ENCODE results near the gene IFITM1. TPM values are rescaled to one million over a fixed set of nuclear protein-coding genes. Genes with fewer than 3 reads are reported as not detected.

The IFITM1 gene
- total and polyA plus RNA-seq, 2 of the 13 experiments (the other 11 are each of a cell fraction or from before 2014, with no cell fraction given) = 0.38 to 11.1 TPM

DNA sequence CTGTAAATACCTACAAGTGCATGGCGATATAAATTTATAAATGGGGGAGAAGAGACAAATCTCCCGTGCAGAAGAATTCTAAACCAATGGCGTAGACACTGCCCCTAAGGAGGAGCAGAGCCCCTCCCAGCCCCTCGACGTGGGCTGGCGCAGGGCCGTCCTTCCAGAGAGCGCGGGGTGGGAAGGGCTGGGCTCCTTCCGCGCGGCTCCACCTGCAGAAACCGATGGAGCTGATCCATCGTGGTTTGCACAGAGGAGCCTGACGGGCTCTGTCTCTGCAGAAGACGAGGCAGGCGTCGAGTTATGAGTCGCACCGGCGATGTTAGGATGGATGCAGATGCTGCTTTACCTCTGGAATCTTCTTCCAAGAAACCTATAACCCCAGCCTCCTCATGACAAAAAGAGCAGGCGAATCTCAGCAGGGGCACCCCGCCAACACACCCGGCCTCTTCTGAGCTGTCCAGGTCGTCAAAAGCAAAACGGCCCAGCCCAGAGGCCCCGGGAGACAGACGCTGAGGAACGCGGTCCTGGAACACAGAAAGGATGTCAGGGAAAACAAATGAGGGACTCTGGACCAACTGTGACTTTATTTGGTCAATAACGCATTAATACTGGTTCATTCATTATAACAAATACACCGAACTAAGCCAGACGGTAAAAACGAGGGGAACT, 44.4 kb downstream of the IFITM1 start:
- CTCF ChIA-PET (ENCODE audit: low intra/inter-chr PET ratio, low total read pairs) = no interaction called here
- TF ChIP-seq AGO1 (IDR thresholded peaks at IDR 0.05; ENCODE audit: low read depth, low read length, poor library complexity, severe bottlenecking) = peak; percentile 47
- TF ChIP-seq ZXDC (CRISPR knock-in tag; IDR thresholded peaks at IDR 0.05) = no peak
- ATAC-seq = no peak

GRCh38 chr11:359181-359714, 45.4 kb downstream of the IFITM1 start:
- DNase-seq (ENCODE audit: low spot score) (no peak), FAIRE-seq (no peak), ATAC-seq (no peak)
- no peaks in the 10 kb centered on the region for H4K20me1 ChIP-seq (ENCODE audit: insufficient read depth, low read length)
- H2AFZ ChIP-seq (ENCODE audit: low read length) = no peak overlapping the region
- H3K9me3 ChIP-seq (ENCODE audit: low read length) = peaks cover 9% of the 10 kb centered on the region
- H3K4me1 ChIP-seq (ENCODE audit: insufficient read depth, low read length) = peaks cover 29% of the 10 kb centered on the region
- intact Hi-C loops (cut with micrococcal nuclease; ENCODE audit: unreplicated experiment) = loop anchor here (5.0 kb wide), 1 partner anchor 52 kb away; the partner anchor contains the start of gene IFITM2
- in situ Hi-C loops (cut with HindIII; ENCODE audit: extremely low pct_ligation_motif_present, low pct_unique_long_range_greater_than_20kb) = no loop called here
- H3K27me3 ChIP-seq (ENCODE audit: control insufficient read depth in 1 of 2, insufficient read depth in 2 of 2, low read length in 2 of 2) = peaks cover 3 to 6% of the 10 kb centered on the region in 2 experiments; a peak in 3 of 5 replicates
- H3K27ac ChIP-seq (ENCODE audit: extremely low read length, insufficient read depth, low read length) = no peak overlapping the region
- BruUV-seq (replicated peaks) = no TSS peak
- H3K4me3 ChIP-seq (replicated peaks in 1 of 3; ENCODE audit: insufficient read depth in 1 of 3, low read depth in 2 of 3, low read length in 3 of 3) = no peak overlapping the region
- no peaks in the 10 kb centered on the region for H3K79me2 ChIP-seq (ENCODE audit: insufficient read depth, low read length)
- ChIA-PET POLR2A (no interaction called here), CTCF (ENCODE audit: low intra/inter-chr PET ratio, low total read pairs) (no interaction called here)
- 16% methylated on average over 4 of the region's 5 CpGs for WGBS (ENCODE audit: low lambda C conversion rate)
- H3K4me2 ChIP-seq (ENCODE audit: low read depth, low read length) = no peak overlapping the region
- no peak overlapping the region for H3K9ac ChIP-seq (ENCODE audit: insufficient read depth, low read depth, low read length)
- H3K36me3 ChIP-seq (replicated peaks in 1 of 2; ENCODE audit: control insufficient read depth in 1 of 2, insufficient read depth in 2 of 2, low read length in 2 of 2) = no peaks in the 10 kb centered on the region
- no peak for TF ChIP-seq NFRKB (IDR thresholded peaks at IDR 0.05)
- no peak for TF ChIP-seq ZNF256 (CRISPR knock-in tag; conservative IDR thresholded peaks at IDR 0.05)
- TF ChIP-seq TRIM24 (CRISPR knock-in tag; IDR thresholded peaks at IDR 0.05) = no peak
- no peak for TF ChIP-seq ZNF282 (IDR thresholded peaks at IDR 0.05; ENCODE audit: partially characterized antibody)
- no peak for TF ChIP-seq ZNF136 (CRISPR knock-in tag; IDR thresholded peaks at IDR 0.05; ENCODE audit: low read depth)
- no peak for TF ChIP-seq ZZZ3 (CRISPR knock-in tag; IDR thresholded peaks at IDR 0.05; ENCODE audit: borderline replicate concordance)
- TF ChIP-seq, protein P1, sequence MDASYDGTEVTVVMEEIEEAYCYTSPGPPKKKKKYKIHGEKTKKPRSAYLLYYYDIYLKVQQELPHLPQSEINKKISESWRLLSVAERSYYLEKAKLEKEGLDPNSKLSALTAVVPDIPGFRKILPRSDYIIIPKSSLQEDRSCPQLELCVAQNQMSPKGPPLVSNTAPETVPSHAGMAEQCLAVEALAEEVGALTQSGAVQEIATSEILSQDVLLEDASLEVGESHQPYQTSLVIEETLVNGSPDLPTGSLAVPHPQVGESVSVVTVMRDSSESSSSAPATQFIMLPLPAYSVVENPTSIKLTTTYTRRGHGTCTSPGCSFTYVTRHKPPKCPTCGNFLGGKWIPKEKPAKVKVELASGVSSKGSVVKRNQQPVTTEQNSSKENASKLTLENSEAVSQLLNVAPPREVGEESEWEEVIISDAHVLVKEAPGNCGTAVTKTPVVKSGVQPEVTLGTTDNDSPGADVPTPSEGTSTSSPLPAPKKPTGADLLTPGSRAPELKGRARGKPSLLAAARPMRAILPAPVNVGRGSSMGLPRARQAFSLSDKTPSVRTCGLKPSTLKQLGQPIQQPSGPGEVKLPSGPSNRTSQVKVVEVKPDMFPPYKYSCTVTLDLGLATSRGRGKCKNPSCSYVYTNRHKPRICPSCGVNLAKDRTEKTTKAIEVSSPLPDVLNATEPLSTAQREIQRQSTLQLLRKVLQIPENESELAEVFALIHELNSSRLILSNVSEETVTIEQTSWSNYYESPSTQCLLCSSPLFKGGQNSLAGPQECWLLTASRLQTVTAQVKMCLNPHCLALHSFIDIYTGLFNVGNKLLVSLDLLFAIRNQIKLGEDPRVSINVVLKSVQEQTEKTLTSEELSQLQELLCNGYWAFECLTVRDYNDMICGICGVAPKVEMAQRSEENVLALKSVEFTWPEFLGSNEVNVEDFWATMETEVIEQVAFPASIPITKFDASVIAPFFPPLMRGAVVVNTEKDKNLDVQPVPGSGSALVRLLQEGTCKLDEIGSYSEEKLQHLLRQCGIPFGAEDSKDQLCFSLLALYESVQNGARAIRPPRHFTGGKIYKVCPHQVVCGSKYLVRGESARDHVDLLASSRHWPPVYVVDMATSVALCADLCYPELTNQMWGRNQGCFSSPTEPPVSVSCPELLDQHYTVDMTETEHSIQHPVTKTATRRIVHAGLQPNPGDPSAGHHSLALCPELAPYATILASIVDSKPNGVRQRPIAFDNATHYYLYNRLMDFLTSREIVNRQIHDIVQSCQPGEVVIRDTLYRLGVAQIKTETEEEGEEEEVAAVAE (CRISPR knock-in tag; IDR thresholded peaks at IDR 0.05; ENCODE audit: borderline replicate concordance) = no peak
- no peak for TF ChIP-seq GFI1 (CRISPR knock-in tag; IDR thresholded peaks at IDR 0.05; ENCODE audit: borderline replicate concordance)

More for the DNA sequence above, 44.4 kb downstream of the IFITM1 start:
- Histone ChIP-seq H3K4me1 (ENCODE audit: insufficient read depth, low read length) (peaks cover 35% of the 10 kb centered on the region), H3K9ac (ENCODE audit: insufficient read depth, low read depth, low read length) (no peak overlapping the region), H3K4me3 (replicated peaks in 1 of 3; ENCODE audit: insufficient read depth in 1 of 3, low read depth in 2 of 3, low read length in 3 of 3) (no peak overlapping the region), H3K4me2 (ENCODE audit: low read depth, low read length) (no peak overlapping the region), H4K20me1 (ENCODE audit: insufficient read depth, low read length) (no peaks in the 10 kb centered on the region), H3K9me3 (ENCODE audit: low read length) (peaks cover 9% of the 10 kb centered on the region), H3K36me3 (replicated peaks in 1 of 2; ENCODE audit: control insufficient read depth in 1 of 2, insufficient read depth in 2 of 2, low read length in 2 of 2) (no peaks in the 10 kb centered on the region), H3K27ac (ENCODE audit: extremely low read length, insufficient read depth, low read length) (no peak overlapping the region), H2AFZ (ENCODE audit: low read length) (no peak overlapping the region), H3K27me3 (ENCODE audit: control insufficient read depth in 1 of 2, insufficient read depth in 2 of 2, low read length in 2 of 2) (peaks cover 3 to 4% of the 10 kb centered on the region in 2 experiments; a peak in 2 of 5 replicates), H3K79me2 (ENCODE audit: insufficient read depth, low read length) (no peaks in the 10 kb centered on the region)
- intact Hi-C loops (cut with micrococcal nuclease; ENCODE audit: unreplicated experiment) (loop anchor here (5.0 kb wide), 1 partner anchor 51 kb away; the partner anchor contains the start of gene IFITM2), in situ Hi-C loops (cut with HindIII; ENCODE audit: extremely low pct_ligation_motif_present, low pct_unique_long_range_greater_than_20kb) (no loop called here)
- DNase-seq (ENCODE audit: low spot score) = no peak
- BruUV-seq (replicated peaks) = no TSS peak
- WGBS (ENCODE audit: low lambda C conversion rate) = 36% methylated on average over 16 of the region's 34 CpGs
- FAIRE-seq = no peak
- POLR2A ChIA-PET = no interaction called here
